ENCODE measurements around the gene KCNQ1.

KCNQ1 gene

GRCh38 chr11:2404735-2405196 is 40.0 kb upstream of the KCNQ1 start:
- Mint-ChIP-seq H3K36me3 (peaks cover 19% of the 10 kb centered on the region), H3K4me1 (peaks cover 18% of the 10 kb centered on the region), H3K27me3 (no peaks in the 10 kb centered on the region), H3K4me3 (no peak overlapping the region), H3K27ac (peak overlapping the region; percentile 56), H3K9me3 (no peaks in the 10 kb centered on the region)
- no peak for ATAC-seq

GRCh38 chr11:2406451-2406850 is 38.4 kb upstream of the KCNQ1 start:
- Mint-ChIP-seq H3K27ac (no peak overlapping the region), H3K9me3 (no peaks in the 10 kb centered on the region), H3K27me3 (peaks cover 7% of the 10 kb centered on the region), H3K36me3 (peaks cover 19% of the 10 kb centered on the region), H3K4me1 (peaks cover 13% of the 10 kb centered on the region), H3K4me3 (no peak overlapping the region)
- no peak for ATAC-seq

DNA sequence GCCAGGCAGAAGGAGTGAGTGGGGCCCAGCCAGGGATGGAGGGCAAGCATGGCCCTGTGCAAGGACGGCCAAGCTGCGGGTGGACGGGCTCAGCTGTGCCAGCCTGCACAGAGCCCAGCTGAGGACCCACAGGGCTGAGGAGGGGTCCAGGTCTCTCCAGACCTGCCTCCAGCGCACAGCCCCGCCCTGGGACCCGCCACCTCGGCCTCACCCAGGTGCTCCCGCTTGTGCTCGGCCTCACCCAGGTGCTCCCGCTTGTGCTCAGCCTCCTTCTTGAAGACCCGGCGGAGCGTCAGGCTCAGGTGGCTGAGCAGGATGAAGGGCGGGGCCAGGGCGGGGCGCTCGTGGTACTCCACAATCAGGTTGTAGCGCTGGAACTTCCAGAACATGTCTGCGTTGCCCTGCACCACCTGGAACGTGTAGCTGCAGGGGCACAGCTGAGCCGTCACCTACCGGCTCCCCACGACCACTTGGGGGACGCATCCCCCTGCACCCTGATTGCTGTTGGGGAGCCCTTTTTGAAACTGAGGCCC is 37.9 kb upstream of the KCNQ1 start:
- Mint-ChIP-seq H3K36me3 (peaks cover 19% of the 10 kb centered on the region), H3K27ac (no peak overlapping the region), H3K4me1 (peaks cover 11% of the 10 kb centered on the region), H3K9me3 (no peaks in the 10 kb centered on the region), H3K27me3 (peaks cover 9% of the 10 kb centered on the region), H3K4me3 (no peak overlapping the region)
- ATAC-seq, result no peak

GRCh38 chr11:2408671-2409070 is 36.1 kb upstream of the KCNQ1 start:
- ATAC-seq, result no peak
- Mint-ChIP-seq H3K36me3 (peaks cover 6% of the 10 kb centered on the region), H3K4me3 (no peak overlapping the region), H3K27me3 (peaks cover 9% of the 10 kb centered on the region), H3K9me3 (no peaks in the 10 kb centered on the region), H3K4me1 (no peaks in the 10 kb centered on the region), H3K27ac (no peak overlapping the region)

DNA sequence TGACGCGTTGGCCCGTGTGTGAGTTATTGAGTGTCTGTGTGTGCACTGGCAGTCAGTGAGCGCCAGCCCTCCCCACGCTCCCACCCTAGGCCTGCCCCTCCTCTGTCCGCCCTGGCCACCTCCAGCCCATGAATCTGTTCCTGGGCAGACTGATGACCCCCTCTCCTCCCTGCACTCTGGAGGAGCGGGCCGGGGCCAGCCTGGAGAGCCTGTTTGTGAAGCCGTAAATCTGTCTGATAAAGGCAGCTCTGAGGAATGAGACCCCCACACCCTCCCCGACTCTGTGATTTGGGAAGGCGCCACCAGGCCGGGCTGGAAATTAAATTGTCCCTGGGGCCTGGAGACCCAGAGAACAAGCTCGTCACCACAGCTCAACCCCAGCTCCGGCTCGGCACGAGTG is 35.7 kb upstream of the KCNQ1 start:
- no peaks in the 10 kb centered on the region for H3K4me1 Mint-ChIP-seq
- no peak overlapping the region for H3K27ac Mint-ChIP-seq
- H3K4me3 Mint-ChIP-seq, result no peak overlapping the region
- no peaks in the 10 kb centered on the region for H3K9me3 Mint-ChIP-seq
- peaks cover 9% of the 10 kb centered on the region for H3K27me3 Mint-ChIP-seq
- H3K36me3 Mint-ChIP-seq, result peaks cover 1% of the 10 kb centered on the region
- no peak for ATAC-seq

- peaks cover 9% of the 10 kb centered on the region for H3K27me3 Mint-ChIP-seq
- H3K4me1 Mint-ChIP-seq, result no peaks in the 10 kb centered on the region
- no peaks in the 10 kb centered on the region for H3K9me3 Mint-ChIP-seq
- H3K27ac Mint-ChIP-seq, result no peak overlapping the region
- no peak for ATAC-seq
- no peak overlapping the region for H3K4me3 Mint-ChIP-seq
- H3K36me3 Mint-ChIP-seq, result no peaks in the 10 kb centered on the region
These were observed 35.0 kb upstream of the KCNQ1 start for GRCh38 chr11:2409611-2410468.

GRCh38 chr11:2410616-2411015 is 34.2 kb upstream of the KCNQ1 start:
- no peak for ATAC-seq
- H3K4me3 Mint-ChIP-seq, result no peak overlapping the region
- no peaks in the 10 kb centered on the region for H3K4me1 Mint-ChIP-seq
- H3K27me3 Mint-ChIP-seq, result peaks cover 9% of the 10 kb centered on the region
- no peaks in the 10 kb centered on the region for H3K9me3 Mint-ChIP-seq
- no peak overlapping the region for H3K27ac Mint-ChIP-seq
- H3K36me3 Mint-ChIP-seq, result no peaks in the 10 kb centered on the region

GRCh38 chr11:2411446-2412305 is 33.1 kb upstream of the KCNQ1 start:
- Mint-ChIP-seq H3K27me3 (peaks cover 9% of the 10 kb centered on the region), H3K4me1 (no peaks in the 10 kb centered on the region), H3K4me3 (no peak overlapping the region), H3K9me3 (no peaks in the 10 kb centered on the region), H3K36me3 (no peaks in the 10 kb centered on the region), H3K27ac (no peak overlapping the region)
- no peak for ATAC-seq

GRCh38 chr11:2412323-2412722 is 32.5 kb upstream of the KCNQ1 start:
- Mint-ChIP-seq H3K27ac (no peak overlapping the region), H3K9me3 (no peaks in the 10 kb centered on the region), H3K27me3 (peaks cover 9% of the 10 kb centered on the region), H3K4me1 (no peaks in the 10 kb centered on the region), H3K36me3 (no peaks in the 10 kb centered on the region), H3K4me3 (no peak overlapping the region)
- ATAC-seq, result no peak

DNA sequence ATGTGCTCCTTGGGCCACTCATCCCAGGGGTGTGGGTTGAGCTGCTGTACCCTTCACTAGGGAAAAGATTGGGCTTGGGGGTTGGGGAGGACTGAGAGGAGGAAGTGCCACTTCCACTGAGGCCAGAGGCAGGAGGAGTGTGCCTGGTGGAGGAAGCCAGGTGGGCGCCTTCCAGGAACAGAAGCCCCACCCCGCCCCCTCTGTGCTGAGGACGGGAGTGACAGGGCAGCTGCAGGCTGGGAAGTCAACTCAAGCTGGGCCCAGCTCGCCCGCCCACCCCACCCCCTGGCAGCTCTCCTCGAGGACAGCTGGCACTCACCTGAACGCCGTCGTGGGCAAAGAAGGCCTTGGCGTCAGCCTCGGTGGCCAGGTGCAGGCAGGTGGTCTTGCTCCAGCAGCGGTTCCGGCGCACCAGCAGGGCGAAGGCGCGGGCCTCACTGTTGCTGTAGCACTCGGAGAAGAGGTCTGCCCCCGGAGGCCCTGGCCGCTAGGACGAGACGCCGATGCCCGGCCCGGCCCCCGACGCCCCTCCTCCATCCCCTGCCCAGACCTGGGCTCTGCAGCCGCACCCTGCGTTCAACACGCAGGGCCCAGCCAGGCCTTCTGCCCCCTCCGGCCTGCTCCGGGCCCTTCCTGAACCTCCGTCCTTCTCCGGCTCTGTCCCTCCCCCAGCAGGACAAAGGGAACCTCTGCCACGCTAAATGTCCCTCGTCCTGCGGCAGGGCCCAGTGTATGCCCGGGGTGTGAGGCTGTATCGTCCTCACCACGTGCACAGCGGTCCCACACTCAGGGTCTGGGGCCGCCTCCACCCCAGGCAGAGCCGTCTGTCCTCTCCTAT is 30.8 kb upstream of the KCNQ1 start:
- H3K4me3 Mint-ChIP-seq, result no peak overlapping the region
- no peaks in the 10 kb centered on the region for H3K9me3 Mint-ChIP-seq
- H3K27ac Mint-ChIP-seq, result no peak overlapping the region
- no peaks in the 10 kb centered on the region for H3K4me1 Mint-ChIP-seq
- H3K27me3 Mint-ChIP-seq, result peaks cover 9% of the 10 kb centered on the region
- H3K36me3 Mint-ChIP-seq, result no peaks in the 10 kb centered on the region
- no peak for ATAC-seq

DNA sequence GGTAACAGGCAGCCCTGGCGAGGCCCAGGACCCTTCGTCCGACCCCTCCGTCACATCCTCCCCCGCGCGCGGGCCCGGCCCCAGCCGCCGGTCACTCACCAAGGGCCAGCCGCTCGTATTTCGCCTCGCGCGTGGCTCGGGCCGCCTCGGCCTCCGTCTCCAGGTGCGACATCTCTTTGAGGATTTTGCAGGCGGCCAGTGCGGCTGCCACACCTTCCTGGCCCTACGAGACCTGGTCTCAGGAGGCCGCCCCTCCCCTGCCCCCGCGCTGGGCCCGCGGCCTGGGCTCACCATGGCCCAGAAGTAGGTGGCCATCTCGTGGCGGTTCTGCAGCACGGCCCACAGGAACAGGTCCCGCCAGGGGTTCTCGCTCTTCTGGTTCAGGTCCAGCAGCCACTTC is 30.2 kb upstream of the KCNQ1 start:
- ATAC-seq, result no peak

DNA sequence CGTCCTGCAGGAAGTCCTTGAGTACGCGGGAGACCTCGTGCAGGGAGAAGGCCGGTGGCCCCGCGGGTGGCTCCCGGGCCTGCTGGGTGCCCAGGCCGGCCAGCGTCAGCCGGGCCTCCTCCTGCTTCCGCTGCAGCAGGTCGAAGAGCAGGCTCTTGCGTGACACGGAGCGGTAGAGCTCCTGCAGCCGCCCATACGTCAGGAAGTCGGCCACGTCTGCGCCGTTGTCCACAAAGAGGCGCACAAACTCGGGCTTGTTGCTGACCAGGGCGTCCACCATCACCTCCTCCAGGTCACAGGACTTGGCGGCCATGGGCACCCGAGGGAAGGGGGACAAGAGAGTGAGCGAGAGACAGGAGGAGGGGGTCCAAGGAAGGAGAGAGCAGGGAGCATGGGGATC is 29.6 kb upstream of the KCNQ1 start:
- Mint-ChIP-seq H3K27me3 (peaks cover 9% of the 10 kb centered on the region), H3K4me1 (no peaks in the 10 kb centered on the region), H3K36me3 (no peaks in the 10 kb centered on the region), H3K4me3 (no peak overlapping the region), H3K9me3 (no peaks in the 10 kb centered on the region), H3K27ac (no peak overlapping the region)
- no peak for ATAC-seq

More for the DNA sequence above, 30.2 kb upstream of the KCNQ1 start:
- H3K4me1 Mint-ChIP-seq, result no peaks in the 10 kb centered on the region
- H3K4me3 Mint-ChIP-seq, result no peak overlapping the region
- no peaks in the 10 kb centered on the region for H3K9me3 Mint-ChIP-seq
- H3K27me3 Mint-ChIP-seq, result peaks cover 9% of the 10 kb centered on the region
- H3K36me3 Mint-ChIP-seq, result no peaks in the 10 kb centered on the region
- H3K27ac Mint-ChIP-seq, result no peak overlapping the region

- no peaks in the 10 kb centered on the region for H3K9me3 Mint-ChIP-seq
- H3K4me1 Mint-ChIP-seq, result peaks cover 5% of the 10 kb centered on the region
- H3K36me3 Mint-ChIP-seq, result no peaks in the 10 kb centered on the region
- H3K27ac Mint-ChIP-seq, result no peak overlapping the region
- ATAC-seq, result no peak
- peaks cover 9% of the 10 kb centered on the region for H3K27me3 Mint-ChIP-seq
- no peak overlapping the region for H3K4me3 Mint-ChIP-seq
These were observed 29.0 kb upstream of the KCNQ1 start for GRCh38 chr11:2415601-2416380.

DNA sequence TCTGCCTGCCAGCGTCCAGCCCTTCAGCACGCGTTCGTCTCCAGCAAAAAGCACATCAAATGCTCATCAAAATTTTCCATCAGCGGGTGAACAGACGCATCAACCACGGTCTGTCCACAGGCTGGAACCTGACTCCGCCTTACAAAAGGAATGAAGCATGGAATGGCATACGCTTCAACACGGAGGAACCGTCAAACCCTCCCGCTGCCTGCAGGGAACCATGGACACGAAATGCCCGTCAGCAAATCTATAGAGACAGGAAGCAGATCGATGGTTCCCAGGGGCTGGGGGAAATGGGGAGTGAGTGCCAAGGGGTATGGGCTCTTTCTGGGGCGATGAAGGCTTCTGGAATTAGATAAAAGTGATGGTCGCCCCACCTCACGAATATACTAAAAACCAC is 28.0 kb upstream of the KCNQ1 start:
- Mint-ChIP-seq H3K4me3 (no peak overlapping the region), H3K36me3 (no peaks in the 10 kb centered on the region), H3K9me3 (no peaks in the 10 kb centered on the region), H3K27me3 (peaks cover 6% of the 10 kb centered on the region), H3K27ac (no peak overlapping the region), H3K4me1 (peaks cover 7% of the 10 kb centered on the region)
- ATAC-seq, result no peak

Data from stimulated activated memory B cell treated with anti-CD40 and anti-IgM and Interleukin-4, amounts not matched to agents 10 μg/mL and 1 μg/mL and 100 μg/mL, for 72 hours (primary cell).